NCI-H526 (cell line): ENCODE data around the gene ACADL.

Experiments
- DNase-seq, 2 experiments: peaks; one replicate each; lab custom pipeline; 2025; lab: John Stamatoyannopoulos, UW

Gene ACADL

DNA sequence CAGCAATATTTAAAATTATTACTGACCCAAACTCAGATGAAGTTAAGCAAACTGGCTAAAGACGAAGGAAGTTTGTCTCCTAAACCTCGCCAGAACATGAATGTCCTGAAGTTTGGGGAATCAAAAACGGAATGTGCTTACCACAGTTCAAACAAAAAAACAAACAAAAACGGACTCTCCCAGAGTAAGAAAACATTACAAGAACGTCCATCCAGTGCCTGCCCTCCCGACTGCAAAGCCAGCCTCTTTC is 55.1 kb downstream of the ACADL start:
- no peak for DNase-seq

DNA sequence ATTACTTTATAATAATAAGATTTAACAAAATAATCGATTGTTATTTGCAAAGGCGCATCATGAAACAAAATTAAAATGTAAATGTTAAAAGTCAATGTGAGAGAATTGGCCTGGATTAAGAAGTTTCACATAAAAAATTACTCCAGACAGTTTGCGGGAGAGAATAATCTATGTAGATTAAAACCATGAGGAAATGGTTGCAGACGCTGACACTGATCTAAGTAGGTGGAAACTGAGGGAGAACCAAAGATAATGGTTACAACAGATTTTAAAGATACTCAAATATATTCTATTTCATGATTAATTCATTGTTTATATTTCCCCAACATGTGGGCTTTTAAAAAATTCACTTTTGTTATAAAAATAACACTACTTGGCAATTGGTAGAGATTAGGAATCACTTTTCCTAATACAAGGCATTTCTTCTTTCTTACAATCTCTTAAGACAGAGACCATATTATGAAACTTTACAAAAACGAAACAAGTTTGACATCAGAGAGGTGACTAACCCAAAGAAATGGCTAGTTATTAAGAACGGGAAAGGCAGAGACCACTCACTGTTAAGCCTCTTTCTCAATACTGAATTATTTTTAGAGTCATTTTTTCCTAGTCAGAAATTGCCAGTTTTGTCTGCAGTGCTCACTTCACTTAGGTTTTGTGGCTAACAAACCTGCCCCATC is 55.6 kb downstream of the ACADL start:
- DNase-seq = peak in 1 of 2 experiments; percentile 19

DNA sequence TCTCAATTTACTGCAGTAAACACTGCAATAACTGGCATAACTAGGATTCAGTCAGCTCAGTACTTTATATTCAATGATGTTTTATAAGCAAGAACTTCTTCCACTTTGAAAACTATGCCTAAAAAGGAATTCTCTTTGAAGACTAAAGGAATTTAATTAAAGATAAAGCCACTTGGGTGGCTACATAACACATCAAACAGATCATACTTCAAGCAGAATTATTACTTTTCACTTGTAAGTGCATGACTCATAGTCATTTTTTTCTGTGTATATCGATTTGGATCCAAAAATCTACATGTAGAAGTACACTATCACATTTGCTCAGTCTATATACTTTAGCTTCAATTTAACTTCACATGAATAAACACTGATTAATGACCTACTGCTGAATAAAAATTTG is 58.0 kb downstream of the ACADL start:
- no peak for DNase-seq

DNA sequence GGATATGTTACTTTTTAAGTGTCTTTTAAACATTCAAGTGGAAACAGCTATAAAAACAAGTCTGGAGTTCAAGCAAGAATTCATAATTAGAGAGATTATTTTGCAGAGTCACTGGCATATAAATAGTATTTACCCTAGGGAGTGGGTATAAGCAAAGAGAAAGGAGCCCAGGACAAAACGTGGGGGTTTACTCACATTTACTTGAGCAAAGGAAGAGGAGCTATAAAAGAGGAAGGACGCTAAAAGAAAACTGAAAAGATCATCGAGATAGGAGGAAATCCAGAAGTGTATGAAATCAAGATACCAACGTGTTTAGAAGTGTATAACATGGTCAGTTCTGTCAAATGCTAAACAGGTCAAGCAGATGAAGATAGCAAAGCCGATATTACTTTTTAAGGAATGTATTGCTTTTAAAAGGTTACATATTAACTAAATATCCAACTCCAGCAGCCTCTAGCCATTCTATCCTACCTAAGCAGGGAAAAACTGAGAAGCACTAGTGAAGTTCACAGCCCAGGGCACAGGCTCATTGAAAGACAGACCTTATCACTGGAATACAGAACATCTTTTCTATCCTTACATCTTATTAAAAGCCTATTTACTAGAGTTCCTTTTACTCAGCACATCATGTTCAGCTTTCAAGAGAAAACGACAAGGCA is 62.7 kb downstream of the ACADL start:
- no peak for DNase-seq

DNA sequence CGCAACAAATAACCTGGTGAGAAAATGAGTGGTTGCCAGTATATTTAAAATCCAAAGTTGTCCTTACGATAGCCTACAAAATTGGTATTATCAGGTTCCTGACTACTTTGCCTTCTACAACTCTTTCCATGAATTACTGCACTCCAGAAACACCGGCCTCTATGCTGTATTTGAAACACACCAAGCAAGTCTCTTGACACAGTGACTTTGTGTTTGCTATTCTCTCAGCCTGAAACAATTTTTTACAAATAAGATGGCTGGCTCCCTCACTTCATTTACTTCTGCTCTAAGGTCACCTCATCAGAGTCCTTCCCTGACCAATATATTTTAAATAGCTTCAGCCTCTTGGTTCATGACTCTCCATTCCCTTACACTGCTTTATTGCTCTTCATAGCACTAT is 66.2 kb downstream of the ACADL start:
- no peak for DNase-seq

DNA sequence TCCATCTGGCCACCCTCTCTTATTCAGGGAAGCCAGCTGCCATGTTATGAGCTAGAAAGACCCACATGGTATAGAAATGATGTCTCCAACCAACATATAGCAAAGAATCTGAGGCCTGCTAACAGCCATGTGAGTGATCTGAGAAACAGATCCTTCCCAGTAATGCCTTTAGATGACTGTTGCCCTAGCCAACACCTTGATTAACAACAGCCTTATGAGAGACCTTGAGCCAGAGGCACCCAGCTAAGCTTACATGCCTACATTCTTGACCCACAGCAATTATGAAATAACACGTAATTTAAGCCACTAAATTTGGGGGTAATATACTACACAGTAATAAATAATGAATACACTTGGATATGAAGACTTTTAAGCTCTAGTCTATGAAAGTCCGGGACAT is 67.0 kb downstream of the ACADL start:
- DNase-seq = no peak

DNA sequence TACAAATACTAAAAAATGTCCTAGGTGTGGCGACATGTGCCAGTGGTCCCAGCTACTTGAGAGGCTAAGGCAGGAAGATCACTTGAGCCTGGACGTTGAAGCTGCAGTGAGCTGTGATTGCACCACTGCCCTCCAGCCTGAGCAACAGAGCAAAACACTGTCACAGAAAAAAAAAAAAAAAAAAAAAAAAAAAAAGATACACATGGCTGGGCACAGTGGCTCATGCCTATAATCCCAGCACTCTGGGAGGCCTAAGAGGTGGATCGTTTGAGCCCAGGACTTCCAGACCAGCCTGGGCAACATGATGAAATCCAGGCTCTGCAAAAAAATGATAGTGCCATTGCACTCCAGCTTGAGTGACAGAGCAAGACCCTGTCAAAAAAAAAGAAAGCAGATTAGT is 67.7 kb downstream of the ACADL start:
- DNase-seq = no peak

DNA sequence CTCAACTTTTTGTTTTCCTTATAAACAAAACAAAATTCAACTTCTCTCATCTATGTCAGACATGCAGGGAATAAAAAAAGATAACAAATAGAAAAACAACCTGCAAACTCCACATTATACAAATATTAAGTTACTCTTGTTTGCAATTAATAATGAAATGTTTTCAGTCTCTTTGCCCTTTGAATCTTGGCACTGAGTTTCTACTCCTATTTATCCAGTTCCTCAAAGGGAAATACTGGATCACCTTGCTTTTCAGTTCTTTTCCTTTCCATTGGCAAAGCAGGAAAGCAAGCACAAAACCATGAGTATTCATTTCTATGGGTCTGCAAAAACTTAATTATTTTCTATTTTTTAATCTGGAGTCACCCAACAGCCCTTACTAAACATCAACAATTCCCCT is 77.6 kb downstream of the ACADL start:
- DNase-seq = no peak
